SK-N-MC (cell line): ENCODE data around the gene TMEM81.

ENCODE experiments used
- EZH2 ChIP-seq: fragments of 200-600 bp; sonication (generic); IDR thresholded peaks from one replicate; pipeline ENCODE4 v1.6.1; 2017; ENCODE audit warnings: antibody characterized with exemption
- POLR2AphosphoS5 ChIP-seq: IDR thresholded peaks from 2 replicates; pipeline ENCODE4 v1.6.1; 2012; ENCODE audit warnings: mild to moderate bottlenecking, low read depth, low read length, borderline replicate concordance

DNA sequence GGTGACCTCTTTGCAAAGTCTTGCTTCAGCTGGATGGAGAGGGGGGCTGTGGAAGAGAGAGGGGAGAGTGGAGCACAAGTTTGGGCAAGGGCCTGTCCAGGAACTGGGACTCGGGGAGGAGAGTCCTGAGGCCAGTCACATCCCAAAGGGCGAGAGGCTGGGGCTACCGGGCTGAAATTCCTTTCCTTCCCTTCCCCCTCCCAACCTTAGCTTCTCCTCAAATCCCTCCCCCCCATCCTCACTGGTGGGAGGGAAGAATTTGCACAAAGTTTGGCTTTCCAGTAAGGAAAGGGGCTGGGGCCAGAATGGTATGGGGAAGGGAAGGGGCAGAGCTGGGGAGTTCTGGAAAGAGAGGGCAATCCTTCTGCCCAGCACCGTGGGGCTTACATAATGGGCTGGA lies 40.4 kb downstream of the TMEM81 start:
- no peak for TF ChIP-seq POLR2AphosphoS5
- TF ChIP-seq EZH2 = no peak
